WTC11 (cell line): ENCODE results near the gene PAPLN. TPM values are rescaled to one million over a fixed set of nuclear protein-coding genes. Genes with fewer than 3 reads are reported as not detected.

Experiments used
- ATAC-seq: fragments of 200-7000 bp; cut with Tn5 transposase; 2 replicates; pipeline ENCODE4 v1.10.0; 2021; ENCODE audit warnings: mild to moderate bottlenecking, moderate library complexity
- CTCF ChIA-PET: fragments of 300-600 bp; sonication (Branson Sonifier 250); formaldehyde crosslinking; loops from one replicate; lab custom pipeline; 2021; ENCODE audit warnings: antibody characterized with exemption; lab: Charles Lee
- POLR2A ChIA-PET: fragments of 350-600 bp; sonication (Branson Sonifier 250); formaldehyde crosslinking; loops from one replicate; lab custom pipeline; 2021; ENCODE audit warnings: antibody characterized with exemption; lab: Charles Lee
- DNase-seq: peaks from one replicate; pipeline ENCODE4 v3.0.0; 2021; ENCODE audit warnings: low spot score
- H3K27ac Mint-ChIP-seq: 2 replicates; pipeline ENCODE4 v1.8.0; 2021; ENCODE audit warnings: mixed read lengths
- H3K27me3 Mint-ChIP-seq: 2 replicates; pipeline ENCODE4 v1.8.0; 2021; ENCODE audit warnings: low read depth, mild to moderate bottlenecking, moderate library complexity, mixed read lengths
- H3K36me3 Mint-ChIP-seq: 2 replicates; pipeline ENCODE4 v1.8.0; 2021; ENCODE audit warnings: mixed read lengths
- H3K4me1 Mint-ChIP-seq: 2 replicates; pipeline ENCODE4 v1.8.0; 2022; ENCODE audit warnings: mixed read lengths
- H3K4me3 Mint-ChIP-seq: 2 replicates; pipeline ENCODE4 v1.8.0; 2021; ENCODE audit warnings: mild to moderate bottlenecking, moderate library complexity, mixed read lengths
- H3K9me3 Mint-ChIP-seq: 2 replicates; pipeline ENCODE4 v1.8.0; 2021; ENCODE audit warnings: mixed read lengths
- ARID4B ChIP-seq: sonication (generic); formaldehyde crosslinking; IDR thresholded peaks from 2 replicates; pipeline ENCODE4 v1.8.0; 2023; ENCODE audit warnings: missing genetic modification reagents, mild to moderate bottlenecking, borderline replicate concordance
- CREM ChIP-seq: sonication (generic); formaldehyde crosslinking; IDR thresholded peaks from 2 replicates; pipeline ENCODE4 v1.8.1; 2022; ENCODE audit warnings: mild to moderate bottlenecking, missing genetic modification reagents, moderate library complexity
- E2F1 ChIP-seq: sonication (generic); formaldehyde crosslinking; IDR thresholded peaks from 2 replicates; pipeline ENCODE4 v1.8.0; 2022; ENCODE audit warnings: mild to moderate bottlenecking, missing genetic modification reagents
- E2F5 ChIP-seq: sonication (generic); formaldehyde crosslinking; IDR thresholded peaks from 2 replicates; pipeline ENCODE4 v1.8.1; 2022; ENCODE audit warnings: mild to moderate bottlenecking, moderate library complexity, missing genetic modification reagents
- MLX ChIP-seq: sonication (generic); formaldehyde crosslinking; IDR thresholded peaks from 2 replicates; pipeline ENCODE4 v1.8.1; 2023; ENCODE audit warnings: mild to moderate bottlenecking, missing genetic modification reagents, moderate library complexity
- NR2C2 ChIP-seq: sonication (generic); formaldehyde crosslinking; IDR thresholded peaks from 2 replicates; pipeline ENCODE4 v1.8.0; 2022; ENCODE audit warnings: mild to moderate bottlenecking, missing genetic modification reagents
- PRDM15 ChIP-seq: sonication (generic); formaldehyde crosslinking; IDR thresholded peaks from 2 replicates; pipeline ENCODE4 v1.8.0; 2022; ENCODE audit warnings: missing genetic modification reagents
- RELA ChIP-seq: sonication (generic); formaldehyde crosslinking; IDR thresholded peaks from 2 replicates; pipeline ENCODE4 v1.8.1; 2022; ENCODE audit warnings: missing genetic modification reagents, mild to moderate bottlenecking, borderline replicate concordance
- RORB ChIP-seq: fragments of 250-450 bp; sonication (Bioruptor Pico); IDR thresholded peaks from 2 replicates; pipeline ENCODE4 v1.9.0; 2021; ENCODE audit warnings: mild to moderate bottlenecking
- SOX15 ChIP-seq: fragments of 250-450 bp; sonication (Bioruptor Pico); IDR thresholded peaks from 2 replicates; pipeline ENCODE4 v1.9.0; 2021; ENCODE audit warnings: mild to moderate bottlenecking
- STAT6 ChIP-seq: sonication (generic); formaldehyde crosslinking; conservative IDR thresholded peaks from 2 replicates; pipeline ENCODE4 v1.8.1; 2023; ENCODE audit warnings: mild to moderate bottlenecking, low read depth, missing genetic modification reagents, moderate library complexity
- TCF7 ChIP-seq: sonication (generic); formaldehyde crosslinking; IDR thresholded peaks from 2 replicates; pipeline ENCODE4 v1.8.0; 2022; ENCODE audit warnings: mild to moderate bottlenecking, low read depth, missing genetic modification reagents, moderate library complexity
- TP53 ChIP-seq: sonication (generic); formaldehyde crosslinking; IDR thresholded peaks from 2 replicates; pipeline ENCODE4 v1.8.1; 2023; ENCODE audit warnings: mild to moderate bottlenecking, missing genetic modification reagents
- USF1 ChIP-seq: sonication (generic); formaldehyde crosslinking; IDR thresholded peaks from 2 replicates; pipeline ENCODE4 v1.8.0; 2022; ENCODE audit warnings: mild to moderate bottlenecking, missing genetic modification reagents
- USF2 ChIP-seq: sonication (generic); formaldehyde crosslinking; IDR thresholded peaks from 2 replicates; pipeline ENCODE4 v1.8.1; 2023; ENCODE audit warnings: mild to moderate bottlenecking, missing genetic modification reagents, moderate library complexity
- ZNF317 ChIP-seq: sonication (generic); formaldehyde crosslinking; IDR thresholded peaks from 2 replicates; pipeline ENCODE4 v1.8.1; 2023; ENCODE audit warnings: low read depth, mild to moderate bottlenecking, moderate library complexity, missing genetic modification reagents, borderline replicate concordance
- total RNA-seq: library from RNA; stranded (reverse); gene quantifications from 3 replicates; pipeline ENCODE4 v1.2.3, GENCODE V29; 2021

The PAPLN gene
- total RNA-seq, 1 experiment from 2014 or later, result 9.3 TPM

GRCh38 chr14:73264080-73264884, 27.0 kb downstream of the PAPLN start:
- ChIA-PET POLR2A (no interaction called here), CTCF (interaction anchor here (0.7 to 2.0 kb wide), 4 partner anchors 32 to 208 kb away, joined by 3 to 16 read pairs (median 4); no protein-coding TSS in a partner anchor)
- Mint-ChIP-seq H3K36me3 (no peaks in the 10 kb centered on the region), H3K4me1 (no peaks in the 10 kb centered on the region; the same call in 1 of the 2 replicates), H3K27ac (no peak overlapping the region), H3K9me3 (no peaks in the 10 kb centered on the region), H3K4me3 (no peak overlapping the region), H3K27me3 (no peaks in the 10 kb centered on the region)
- TF ChIP-seq STAT6 (no peak), MLX (no peak), E2F1 (CRISPR knock-in tag) (no peak), ZNF317 (CRISPR knock-in tag) (no peak), TP53 (no peak), TCF7 (CRISPR knock-in tag) (no peak), SOX15 (CRISPR knock-in tag) (no peak), CREM (no peak), E2F5 (CRISPR knock-in tag) (no peak), RORB (CRISPR knock-in tag) (no peak), USF2 (no peak), RELA (no peak), USF1 (CRISPR knock-in tag) (no peak), ARID4B (CRISPR knock-in tag) (no peak), NR2C2 (CRISPR knock-in tag) (no peak), PRDM15 (CRISPR knock-in tag) (no peak)
- DNase-seq (no peak), ATAC-seq (no peak)
